GM19438 (cell line): ENCODE measurements around the gene EHD4.

ENCODE experiments used
- ATAC-seq: cut with Tn5 transposase; IDR thresholded peaks from one replicate; pipeline ENCODE4 v1.9.1; 2021; ENCODE audit warnings: low read depth; ENCODE audit not compliant: unreplicated experiment

EHD4 gene

DNA sequence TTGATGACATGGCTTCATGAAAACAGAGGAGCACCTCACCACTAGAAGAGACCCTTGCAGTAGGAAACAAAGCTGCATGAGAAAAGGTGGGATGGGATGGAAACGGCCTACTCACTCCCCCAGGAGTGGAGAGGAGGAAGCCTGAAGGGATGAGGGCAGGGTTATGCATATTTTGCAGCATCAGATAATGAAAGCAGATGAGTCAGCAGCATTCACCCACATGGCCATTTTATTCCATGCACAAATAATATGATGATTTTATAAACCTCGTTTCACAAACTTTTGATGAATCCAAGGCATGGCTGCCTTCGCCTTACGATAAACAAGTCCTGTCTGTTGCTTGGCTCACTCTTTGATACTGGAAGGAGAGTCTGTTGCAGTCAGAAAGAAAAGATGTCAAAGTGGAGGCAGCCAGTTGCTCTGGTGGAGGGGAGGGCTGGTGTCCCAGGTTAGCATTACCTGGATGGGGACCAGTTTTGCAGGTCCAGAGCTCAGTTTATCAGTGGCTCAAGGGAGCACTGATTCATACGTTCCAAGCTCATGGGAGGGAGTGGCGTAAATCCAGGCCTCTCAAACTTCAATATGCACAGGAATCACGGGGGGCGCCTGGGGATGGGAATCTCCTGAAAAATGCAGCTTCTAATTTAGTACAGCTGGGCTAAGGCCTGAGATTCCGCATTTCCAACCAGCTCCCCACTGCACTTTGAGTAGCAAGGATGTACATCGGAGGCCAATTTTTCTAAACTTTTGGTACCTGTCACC, 9.2 kb upstream of the EHD4 start:
- ATAC-seq: no peak

DNA sequence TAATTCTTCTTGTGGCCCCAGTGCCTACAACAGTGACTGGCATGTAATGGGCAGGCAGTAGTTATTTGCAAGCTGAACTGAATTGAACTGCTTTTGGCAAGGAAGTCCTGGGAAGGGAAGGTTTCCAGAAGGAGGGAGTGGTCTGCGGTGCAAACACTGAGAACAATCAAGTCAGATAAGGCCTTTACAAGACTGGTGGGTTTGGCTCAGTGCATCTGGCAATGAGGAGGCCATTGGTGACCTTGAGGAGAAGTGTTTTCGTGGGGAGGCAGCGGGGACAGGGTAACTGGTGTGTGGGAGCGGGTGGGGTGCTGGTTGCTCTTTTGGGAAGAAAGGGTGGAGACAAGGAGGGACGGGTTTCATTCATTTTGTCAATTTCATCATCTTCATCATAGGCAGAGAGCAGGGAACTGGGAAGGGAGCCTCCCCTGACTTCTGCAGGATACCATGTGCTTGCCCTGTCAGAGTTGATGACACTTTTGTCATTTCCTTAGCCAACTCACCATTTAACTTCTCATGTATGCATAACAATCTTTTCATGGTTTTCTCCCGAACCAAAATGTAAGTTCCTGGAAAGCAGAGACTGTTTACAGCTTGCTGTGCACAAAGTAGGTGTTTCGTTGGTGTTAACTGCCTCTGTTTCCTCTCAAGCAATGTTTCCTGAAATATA, 8.4 kb upstream of the EHD4 start:
- ATAC-seq: no peak

DNA sequence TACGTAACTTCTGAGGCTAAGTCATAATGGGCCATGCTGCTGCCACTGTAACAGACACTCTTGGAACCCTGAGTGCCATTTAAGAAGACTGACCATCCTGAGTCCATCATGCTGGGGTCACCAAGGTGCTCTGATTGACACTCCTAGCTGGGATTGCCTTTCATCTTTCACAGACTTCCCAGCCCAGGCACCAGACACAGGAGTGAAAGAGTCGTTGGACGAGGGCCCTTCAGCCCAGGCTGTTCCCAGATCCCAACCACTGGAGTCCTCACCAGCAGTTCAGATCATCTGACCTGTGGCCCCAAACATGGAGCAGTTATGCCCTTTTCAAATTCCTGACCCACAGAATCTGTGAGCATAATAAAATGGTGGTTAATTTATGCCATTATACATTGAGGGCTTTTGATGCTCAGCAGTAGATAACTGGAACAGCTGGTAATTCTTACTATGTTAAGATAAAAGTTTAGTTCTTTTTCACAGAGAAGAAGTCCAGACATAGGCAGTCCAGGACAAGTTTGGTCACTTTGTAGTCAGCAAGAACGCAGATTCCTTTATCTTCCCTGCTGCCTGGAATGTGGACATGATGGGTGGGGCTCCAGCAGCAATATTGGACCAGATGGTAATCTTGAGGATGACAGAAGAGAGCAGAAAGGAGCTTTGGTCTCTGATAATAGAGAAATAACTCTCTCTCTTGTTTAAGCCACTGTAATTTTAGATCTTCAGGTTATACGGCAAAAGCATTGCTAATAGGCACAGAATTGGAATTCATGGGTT, 7.3 kb upstream of the EHD4 start:
- no peak for ATAC-seq

DNA sequence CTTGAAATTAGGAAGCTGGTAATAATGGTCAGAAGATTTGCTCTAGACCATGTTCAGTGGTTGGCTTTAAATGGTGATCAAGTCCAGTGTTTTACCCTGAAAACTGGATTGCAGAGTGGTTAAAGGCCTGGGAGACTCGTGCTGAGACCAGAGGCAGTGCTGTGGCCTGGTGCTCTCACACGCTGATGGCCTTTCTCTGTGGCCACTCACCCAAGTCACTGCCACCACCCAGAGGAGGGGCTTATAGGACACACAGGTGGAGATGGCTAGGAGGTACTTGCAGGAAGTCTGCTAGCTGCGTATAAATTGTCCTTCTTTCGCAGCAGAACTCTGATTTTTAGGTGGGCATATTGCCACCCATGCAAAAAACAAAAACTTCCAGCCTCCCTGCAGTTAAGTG, 6.2 kb upstream of the EHD4 start:
- no peak for ATAC-seq

GRCh38 chr15:41977757-41978383, 5.5 kb upstream of the EHD4 start:
- ATAC-seq: no peak

- ATAC-seq: no peak
Measured at GRCh38 chr15:41975669-41976068, 3.3 kb upstream of the EHD4 start.

DNA sequence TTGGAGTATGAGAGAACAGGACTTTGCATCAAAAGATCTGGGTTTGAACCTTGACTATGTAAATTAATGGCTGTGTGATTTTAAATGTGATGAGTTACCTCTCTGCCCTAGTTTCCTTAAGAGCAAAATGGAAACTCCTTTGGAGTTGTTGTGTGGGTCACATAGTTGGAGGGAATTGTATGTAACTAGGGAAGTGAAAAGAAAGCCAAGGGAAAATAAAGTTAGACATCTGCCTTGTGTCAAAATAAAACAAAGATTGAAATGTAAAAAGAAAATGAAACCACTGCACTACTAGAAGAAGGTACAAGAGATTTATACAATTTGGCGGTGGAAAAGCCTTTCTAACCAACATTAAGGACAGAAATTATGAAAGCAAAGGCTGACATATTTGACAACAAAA, 1.7 kb upstream of the EHD4 start:
- no peak for ATAC-seq

GRCh38 chr15:41971895-41972252, 483 bp downstream of the EHD4 start:
- peak; percentile 7 for ATAC-seq

DNA sequence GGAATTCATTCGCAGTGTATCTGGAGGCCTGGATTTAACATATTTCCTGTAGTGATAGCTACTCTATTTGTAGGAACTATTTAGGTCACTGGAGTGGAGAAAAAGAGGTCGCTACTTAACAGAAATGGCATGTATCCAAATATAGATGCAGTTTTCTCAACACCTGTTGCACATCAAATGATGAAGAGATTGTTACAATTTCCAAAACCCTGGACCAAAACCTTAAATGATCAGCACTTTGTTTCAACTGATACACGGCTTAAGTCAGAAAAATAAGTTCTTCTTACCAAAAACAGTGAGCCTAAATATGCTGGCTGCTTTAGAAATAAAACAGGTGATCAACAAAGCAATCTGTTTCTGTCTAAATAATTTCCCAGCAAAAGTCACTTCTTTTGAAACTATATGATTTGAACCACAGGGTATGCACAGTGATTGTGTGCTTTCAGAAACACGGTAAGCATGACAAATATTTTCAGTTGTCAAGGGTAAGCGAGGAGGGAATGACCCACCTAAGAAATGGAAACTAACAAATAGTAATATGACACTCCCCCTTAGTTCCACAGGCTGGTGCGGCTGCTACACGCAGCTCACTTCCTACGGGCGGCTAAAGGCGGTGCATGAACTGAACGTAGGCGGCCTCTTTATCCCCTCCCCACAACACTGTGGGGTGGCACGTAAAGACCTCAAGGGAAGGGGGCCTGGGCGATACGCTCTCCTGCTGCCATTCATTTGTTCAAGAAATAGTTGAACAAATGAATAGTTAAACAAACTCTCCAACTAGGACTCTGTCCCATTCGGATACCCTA, 1.1 kb downstream of the EHD4 start:
- peak; percentile 41 for ATAC-seq

DNA sequence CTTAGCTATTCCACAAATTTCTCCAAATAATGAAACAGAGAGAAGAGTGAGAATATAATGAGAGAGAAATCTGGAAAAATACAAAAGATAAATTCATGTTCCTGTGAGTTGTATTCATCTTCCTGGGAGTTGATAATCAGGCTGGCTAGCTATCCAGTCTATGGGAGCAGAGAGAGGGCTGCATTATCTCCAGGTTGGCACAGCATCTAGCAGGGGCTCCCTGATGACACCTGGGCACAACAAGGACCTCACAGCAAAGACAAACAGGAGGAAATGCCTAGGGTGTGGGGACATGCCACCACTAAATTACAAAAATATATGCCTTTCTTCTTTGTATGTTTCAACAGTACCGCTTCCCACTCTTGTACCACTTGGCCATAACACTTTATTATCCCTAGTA, 1.9 kb downstream of the EHD4 start:
- no peak for ATAC-seq

DNA sequence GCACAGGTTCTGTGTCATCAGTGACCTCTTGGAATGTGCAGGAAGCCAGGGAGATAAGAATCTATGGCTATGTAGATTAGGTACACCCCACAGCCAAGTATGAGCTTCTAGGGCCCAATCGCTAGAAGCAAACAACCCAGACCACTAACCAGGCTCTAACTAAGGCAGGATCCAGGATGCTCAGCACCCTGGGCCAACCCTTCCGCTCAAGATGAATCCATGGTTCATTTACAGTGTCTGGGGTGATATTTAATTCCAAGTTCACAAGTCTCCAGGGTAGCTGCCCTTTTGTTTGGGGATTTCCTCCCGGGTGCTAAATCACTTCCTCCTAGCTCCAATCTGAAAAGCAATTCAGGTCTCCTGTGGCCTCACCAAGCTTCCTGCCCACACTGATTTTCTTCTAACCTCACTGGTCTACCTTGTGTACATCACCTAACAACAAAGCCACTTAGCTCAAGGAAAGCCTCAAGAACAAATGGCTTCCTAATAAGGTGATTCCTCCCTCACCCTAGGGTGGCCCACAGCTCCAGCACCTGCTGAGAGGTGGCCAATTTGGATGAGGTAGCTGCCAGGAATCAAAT, 2.4 kb downstream of the EHD4 start:
- no peak for ATAC-seq

- ATAC-seq: no peak
Measured at GRCh38 chr15:41968701-41969100, 3.7 kb downstream of the EHD4 start.

DNA sequence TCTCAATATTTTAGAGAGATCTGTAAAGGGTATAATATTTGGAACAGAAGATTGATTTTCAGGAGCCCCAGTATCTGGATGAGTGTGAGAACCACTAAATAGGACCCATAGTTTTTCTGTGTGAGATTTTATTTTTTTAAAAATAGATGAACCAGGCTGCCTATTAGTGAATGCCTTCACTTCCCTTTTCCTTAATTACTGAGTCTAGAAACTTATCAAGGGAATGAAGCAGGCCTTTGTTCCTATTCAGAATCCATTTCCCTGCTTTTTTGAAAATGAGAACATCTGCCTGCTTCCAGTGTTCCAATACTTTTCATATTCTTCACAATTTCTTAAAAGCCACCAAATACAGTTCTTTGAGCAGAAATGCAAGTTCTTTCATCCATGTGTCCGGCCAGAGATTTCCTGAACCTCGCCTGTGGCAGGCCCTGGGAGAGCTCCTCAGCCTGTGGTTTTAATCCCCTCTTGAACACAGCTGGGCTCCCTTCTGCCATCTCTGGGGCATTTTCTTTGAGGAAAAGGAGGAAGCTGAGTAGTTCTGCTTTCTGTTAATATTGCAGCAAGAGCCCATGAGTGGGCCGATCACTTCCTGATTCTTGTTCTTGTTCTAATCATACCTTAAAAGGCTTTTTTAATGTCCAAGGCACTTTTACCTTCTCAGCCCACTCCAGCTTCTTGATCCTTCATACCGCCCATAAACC, 4.7 kb downstream of the EHD4 start:
- no peak for ATAC-seq

- no peak for ATAC-seq
Measured at GRCh38 chr15:41966920-41967465, 5.4 kb downstream of the EHD4 start.

- ATAC-seq: no peak
Measured at GRCh38 chr15:41966414-41966812, 5.9 kb downstream of the EHD4 start.

GRCh38 chr15:41965441-41966413, 6.6 kb downstream of the EHD4 start:
- no peak for ATAC-seq

GRCh38 chr15:41961595-41962202, 10.7 kb downstream of the EHD4 start:
- no peak for ATAC-seq
